Caco-2 (cell line): ENCODE measurements around the gene FGR. TPM values are rescaled to one million over a fixed set of nuclear protein-coding genes. Genes with fewer than 3 reads are reported as not detected.

Experiments
- BruUV-seq: library from RNA; stranded (reverse); fragments of 400-500 nt; replicated peaks from 2 replicates; lab custom pipeline; 2021; lab: Mats Ljungman, UMichigan
- CTCF ChIA-PET: fragments of 300-600 bp; sonication (Branson Sonifier 250); formaldehyde crosslinking; loops from one replicate; lab custom pipeline; 2022; ENCODE audit warnings: antibody characterized with exemption; lab: Charles Lee
- POLR2A ChIA-PET: fragments of 300-600 bp; sonication (Branson Sonifier 250); formaldehyde crosslinking; loops from one replicate; lab custom pipeline; 2022; ENCODE audit warnings: antibody characterized with exemption; lab: Charles Lee
- DNase-seq, 2 experiments: peaks; one replicate each; pipeline versions ENCODE4 v3.0.0 to v3.0.0-alpha.2; 2020 to 2022
- H3K27me3 ChIP-seq: replicated peaks from 2 replicates; pipeline ENCODE4 v1.6.0; 2011; ENCODE audit warnings: low read length; ENCODE audit not compliant: control insufficient read depth, insufficient read depth
- H3K36me3 ChIP-seq: 2 replicates; pipeline ENCODE4 v1.5.1; 2011; ENCODE audit warnings: low read length; ENCODE audit not compliant: control insufficient read depth, insufficient read depth
- H3K4me1 ChIP-seq: fragments of 250-450 bp; sonication (Bioruptor Pico); 2 replicates; pipeline ENCODE4 v1.5.1; 2020; ENCODE audit warnings: mild to moderate bottlenecking
- H3K4me3 ChIP-seq: 2 replicates; pipeline ENCODE4 v1.5.1; 2011; ENCODE audit warnings: low read depth, mild to moderate bottlenecking, control low read depth, low read length
- H3K9me3 ChIP-seq: fragments of 250-450 bp; sonication (Bioruptor Pico); 2 replicates; pipeline ENCODE4 v1.5.1; 2020; ENCODE audit warnings: mild to moderate bottlenecking, moderate library complexity
- H3K27ac Mint-ChIP-seq: one replicate; pipeline ENCODE4 v1.8.0; 2022; ENCODE audit warnings: mixed read lengths; ENCODE audit not compliant: unreplicated experiment
- H3K27me3 Mint-ChIP-seq: one replicate; pipeline ENCODE4 v1.8.0; 2022; ENCODE audit warnings: mixed read lengths; ENCODE audit not compliant: insufficient read depth, unreplicated experiment
- H3K36me3 Mint-ChIP-seq: one replicate; pipeline ENCODE4 v1.8.0; 2022; ENCODE audit warnings: mild to moderate bottlenecking, mixed read lengths; ENCODE audit not compliant: insufficient read depth, unreplicated experiment
- H3K4me1 Mint-ChIP-seq: one replicate; pipeline ENCODE4 v1.8.0; 2022; ENCODE audit warnings: low read depth, mixed read lengths; ENCODE audit not compliant: unreplicated experiment
- H3K4me3 Mint-ChIP-seq: one replicate; pipeline ENCODE4 v1.8.0; 2022; ENCODE audit warnings: mild to moderate bottlenecking, moderate library complexity, mixed read lengths; ENCODE audit not compliant: unreplicated experiment
- H3K9me3 Mint-ChIP-seq: one replicate; pipeline ENCODE4 v1.8.0; 2022; ENCODE audit warnings: mixed read lengths; ENCODE audit not compliant: unreplicated experiment
- CTCF ChIP-seq, 2 experiments: fragments of 200-600 bp in 1 of 2; IDR thresholded peaks; 1 replicate in 1 of 2; 2 replicates in 1 of 2; pipeline versions ENCODE4 v1.5.1 to v1.8.0; 2011 to 2022; ENCODE audit warnings: antibody characterized with exemption in 1 of 2, control low read depth in 1 of 2, inconsistent platforms in 1 of 2, low read depth in 1 of 2, low read length in 1 of 2, mild to moderate bottlenecking in 1 of 2, moderate library complexity in 1 of 2; ENCODE audit not compliant: insufficient read depth in 1 of 2, severe bottlenecking in 1 of 2, unreplicated experiment in 1 of 2
- intact Hi-C: fragments of 100-400 bp; cut with micrococcal nuclease; formaldehyde crosslinking; loops from one replicate; pipeline ENCODE4 v1.10.0; 2022; ENCODE audit not compliant: unreplicated experiment
- total RNA-seq: library from RNA; stranded (reverse); gene quantifications from 2 replicates; pipeline ENCODE4 v1.2.3, GENCODE V29; 2022

The FGR gene
- total RNA-seq, 1 experiment from 2014 or later: not detected

GRCh38 chr1:27647328-27647727 lies 12.3 kb upstream of the FGR start:
- Histone ChIP-seq H3K9me3 (no peaks in the 10 kb centered on the region), H3K4me1 (no peaks in the 10 kb centered on the region), H3K27me3 (no peaks in the 10 kb centered on the region), H3K4me3 (no peak overlapping the region), H3K36me3 (no peaks in the 10 kb centered on the region)
- ChIA-PET POLR2A (no interaction called here), CTCF (no interaction called here)
- Mint-ChIP-seq H3K4me1 (peaks cover 9% of the 10 kb centered on the region), H3K4me3 (no peak overlapping the region), H3K9me3 (no peaks in the 10 kb centered on the region), H3K27ac (no peak overlapping the region), H3K36me3 (no peaks in the 10 kb centered on the region), H3K27me3 (no peaks in the 10 kb centered on the region)
- no peak for TF ChIP-seq CTCF (IDR thresholded peaks at IDR 0.05; ENCODE audit: insufficient read depth in 1 of 2, low read depth in 1 of 2, low read length in 1 of 2, severe bottlenecking in 1 of 2, unreplicated experiment in 1 of 2)
- intact Hi-C loops: no loop called here
- BruUV-seq: no TSS peak
- no peak for DNase-seq

GRCh38 chr1:27646676-27647075 lies 11.7 kb upstream of the FGR start:
- Histone ChIP-seq H3K4me3 (no peak overlapping the region), H3K4me1 (no peaks in the 10 kb centered on the region), H3K27me3 (no peaks in the 10 kb centered on the region), H3K36me3 (no peaks in the 10 kb centered on the region), H3K9me3 (no peaks in the 10 kb centered on the region)
- Mint-ChIP-seq H3K9me3 (no peaks in the 10 kb centered on the region), H3K4me1 (peaks cover 9% of the 10 kb centered on the region), H3K4me3 (no peak overlapping the region), H3K27me3 (no peaks in the 10 kb centered on the region), H3K27ac (no peak overlapping the region), H3K36me3 (no peaks in the 10 kb centered on the region)
- ChIA-PET POLR2A (no interaction called here), CTCF (no interaction called here)
- intact Hi-C loops: no loop called here
- no TSS peak for BruUV-seq
- DNase-seq: no peak
- no peak for TF ChIP-seq CTCF (IDR thresholded peaks at IDR 0.05; ENCODE audit: insufficient read depth in 1 of 2, low read depth in 1 of 2, low read length in 1 of 2, severe bottlenecking in 1 of 2, unreplicated experiment in 1 of 2)

- Mint-ChIP-seq H3K27me3 (no peaks in the 10 kb centered on the region), H3K9me3 (no peaks in the 10 kb centered on the region), H3K27ac (no peak overlapping the region), H3K36me3 (no peaks in the 10 kb centered on the region), H3K4me3 (no peak overlapping the region), H3K4me1 (no peaks in the 10 kb centered on the region)
- Histone ChIP-seq H3K9me3 (no peaks in the 10 kb centered on the region), H3K36me3 (no peaks in the 10 kb centered on the region), H3K27me3 (no peaks in the 10 kb centered on the region), H3K4me1 (no peaks in the 10 kb centered on the region), H3K4me3 (no peak overlapping the region)
- ChIA-PET CTCF (no interaction called here), POLR2A (no interaction called here)
- BruUV-seq: no TSS peak
- intact Hi-C loops: no loop called here
- no peak for TF ChIP-seq CTCF (IDR thresholded peaks at IDR 0.05; ENCODE audit: insufficient read depth in 1 of 2, low read depth in 1 of 2, low read length in 1 of 2, severe bottlenecking in 1 of 2, unreplicated experiment in 1 of 2)
- no peak for DNase-seq
Observed at GRCh38 chr1:27645071-27645415, 10.1 kb upstream of the FGR start.
